HG02840 (cell line): ENCODE data around the gene NEO1.

Experiments used
- ATAC-seq: cut with Tn5 transposase; IDR thresholded peaks from one replicate; pipeline ENCODE4 v1.9.1; 2021; ENCODE audit warnings: mild to moderate bottlenecking, moderate library complexity, moderate number of reproducible peaks; ENCODE audit not compliant: unreplicated experiment, low FRiP score

NEO1 gene

GRCh38 chr15:73030122-73030679, 22.1 kb upstream of the NEO1 start:
- no peak for ATAC-seq

GRCh38 chr15:73031648-73032047, 20.6 kb upstream of the NEO1 start:
- no peak for ATAC-seq

- ATAC-seq = no peak
Measured at GRCh38 chr15:73033611-73034010, 18.7 kb upstream of the NEO1 start.

- no peak for ATAC-seq
Measured at GRCh38 chr15:73034221-73034620, 18.0 kb upstream of the NEO1 start.

- ATAC-seq = no peak
Measured at GRCh38 chr15:73035221-73035620, 17.0 kb upstream of the NEO1 start.

GRCh38 chr15:73038220-73038619, 14.0 kb upstream of the NEO1 start:
- ATAC-seq = no peak

GRCh38 chr15:73046073-73046472, 6.2 kb upstream of the NEO1 start:
- ATAC-seq = no peak

- ATAC-seq = no peak
Measured at GRCh38 chr15:73047882-73048281, 4.4 kb upstream of the NEO1 start.

- ATAC-seq = no peak
Measured at GRCh38 chr15:73048624-73049295, 3.5 kb upstream of the NEO1 start.

GRCh38 chr15:73049564-73050215, 2.6 kb upstream of the NEO1 start:
- no peak for ATAC-seq

GRCh38 chr15:73050561-73051295, 1.5 kb upstream of the NEO1 start:
- no peak for ATAC-seq

- ATAC-seq = no peak
Measured at GRCh38 chr15:73051391-73051806, 864 bp upstream of the NEO1 start.

GRCh38 chr15:73052653-73053397, 562 bp downstream of the NEO1 start:
- ATAC-seq = peak; percentile 27

GRCh38 chr15:73053398-73053723, 1.1 kb downstream of the NEO1 start:
- no peak for ATAC-seq

- no peak for ATAC-seq
Measured at GRCh38 chr15:73054417-73054953, 2.2 kb downstream of the NEO1 start.

- ATAC-seq = no peak
Measured at GRCh38 chr15:73056460-73056859, 4.2 kb downstream of the NEO1 start.

- no peak for ATAC-seq
Measured at GRCh38 chr15:73058437-73058836, 6.2 kb downstream of the NEO1 start.

GRCh38 chr15:73065114-73065513, 12.9 kb downstream of the NEO1 start:
- no peak for ATAC-seq

- no peak for ATAC-seq
Measured at GRCh38 chr15:73069109-73069508, 16.8 kb downstream of the NEO1 start.

- no peak for ATAC-seq
Measured at GRCh38 chr15:73072894-73073293, 20.6 kb downstream of the NEO1 start.
